Measurements from ENCODE around the gene SLC9C1.
"Not testable (repeated sequence)": the region's sequence is repeated elsewhere in the genome, so short reads cannot be mapped to it uniquely, and the experiment has no call there.

The SLC9C1 gene

GRCh38 chr3:112304611-112305010 lies 10.6 kb upstream of the SLC9C1 start:
- no peak for DNase-seq

DNA sequence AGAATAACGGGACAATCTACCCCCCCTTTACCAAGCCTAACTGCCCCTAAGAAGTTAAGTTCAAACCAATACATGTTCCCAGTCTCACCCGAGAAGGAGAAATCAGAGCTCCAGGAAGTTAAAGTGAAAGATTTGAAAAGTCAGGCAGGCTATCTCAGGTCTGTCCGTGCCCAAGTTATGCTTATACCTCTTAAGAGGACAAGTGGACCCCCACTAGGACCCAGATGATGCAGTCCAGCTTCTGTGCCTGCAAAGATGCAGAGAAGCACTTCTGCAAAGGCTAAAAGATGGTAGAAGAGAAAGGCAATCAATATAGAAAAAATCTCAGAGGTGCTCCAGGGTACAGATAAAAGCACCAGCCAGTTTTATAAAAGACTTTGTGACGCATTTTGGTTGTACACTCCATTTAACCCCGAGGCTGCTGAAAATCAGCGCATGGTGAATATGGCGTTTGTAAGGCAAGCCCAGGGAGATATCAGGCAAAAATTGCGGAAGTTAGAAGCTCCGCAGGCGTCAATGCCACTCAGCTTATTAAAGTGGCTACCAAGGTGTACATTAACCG lies 9.8 kb upstream of the SLC9C1 start:
- peak; percentile 18 for DNase-seq

DNA sequence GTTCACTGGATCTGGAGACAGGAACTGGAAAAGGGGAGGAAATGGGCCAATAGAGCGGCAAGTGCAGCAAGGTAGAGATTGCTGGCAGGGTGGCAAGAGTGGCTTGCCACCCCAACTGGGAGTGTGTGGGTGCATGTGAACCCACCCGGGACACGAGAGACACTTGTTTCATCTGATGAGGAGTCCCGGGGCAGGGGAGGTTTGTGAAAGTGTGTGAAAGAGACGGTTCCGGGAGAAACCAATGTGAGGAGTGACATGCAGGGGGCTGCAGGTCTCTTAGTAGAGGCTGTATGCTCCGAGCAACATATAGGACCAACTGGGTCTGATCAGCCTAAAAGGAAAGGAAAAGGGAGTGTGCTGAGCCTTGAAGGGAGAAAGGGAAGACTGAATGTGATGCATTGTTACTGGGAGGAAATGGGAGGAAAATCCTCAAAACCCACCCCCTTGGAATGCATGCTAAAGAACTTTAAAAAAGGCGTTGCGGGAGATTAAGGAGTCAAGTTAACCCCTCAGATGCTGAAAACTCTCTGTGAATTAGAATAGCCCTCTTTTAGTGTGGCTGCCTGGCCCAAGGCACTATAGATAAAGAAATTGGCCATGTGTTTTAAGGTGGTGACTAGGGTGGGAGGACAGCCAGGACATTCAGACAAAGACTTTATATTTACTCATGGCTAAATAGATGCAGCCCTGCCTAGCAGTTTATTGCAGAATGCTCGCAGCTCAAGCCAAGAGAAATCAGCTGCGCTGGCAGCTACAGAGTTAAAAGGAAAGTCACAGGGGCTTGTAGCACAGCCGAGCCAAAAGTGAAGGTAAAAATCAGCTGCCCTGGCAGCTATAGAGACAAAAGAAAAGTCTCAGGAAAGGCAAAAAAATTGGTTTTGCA lies 9.1 kb upstream of the SLC9C1 start:
- no peak for DNase-seq

DNA sequence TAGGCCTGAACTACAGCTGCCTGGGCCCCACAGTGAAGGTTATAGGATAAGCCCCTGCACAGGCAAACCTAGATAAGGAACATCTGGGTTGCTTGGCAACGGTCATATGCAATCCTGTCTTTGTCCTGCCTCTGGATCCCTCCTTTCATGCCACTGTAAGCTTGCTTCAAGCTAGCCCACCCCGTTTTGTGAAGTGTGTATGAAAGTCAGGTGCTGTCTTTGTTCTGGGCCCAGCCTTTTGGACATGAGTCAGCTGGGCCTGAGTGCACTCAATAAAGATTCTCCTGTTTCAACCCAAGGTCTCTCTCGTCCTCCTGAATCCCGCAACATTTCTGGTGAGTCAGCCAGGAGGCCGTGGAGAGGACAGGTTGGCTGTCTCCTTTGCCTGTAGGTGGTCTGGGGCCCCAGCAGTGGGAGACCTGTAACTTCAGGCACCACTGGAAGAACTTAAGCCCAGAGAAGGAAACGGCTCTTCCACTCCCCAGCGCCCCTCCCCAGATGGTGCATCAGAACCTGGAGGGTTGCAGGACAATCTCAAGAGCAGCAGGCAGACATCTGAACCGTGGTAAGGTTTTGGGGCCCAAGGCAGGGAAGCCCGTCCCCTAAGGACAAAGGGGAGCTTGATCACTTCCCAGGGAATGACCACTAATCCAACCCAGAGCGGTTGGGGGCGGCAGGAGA lies 8.3 kb upstream of the SLC9C1 start:
- DNase-seq = no peak

GRCh38 chr3:112298781-112299180 lies 4.8 kb upstream of the SLC9C1 start:
- DNase-seq = no peak

DNA sequence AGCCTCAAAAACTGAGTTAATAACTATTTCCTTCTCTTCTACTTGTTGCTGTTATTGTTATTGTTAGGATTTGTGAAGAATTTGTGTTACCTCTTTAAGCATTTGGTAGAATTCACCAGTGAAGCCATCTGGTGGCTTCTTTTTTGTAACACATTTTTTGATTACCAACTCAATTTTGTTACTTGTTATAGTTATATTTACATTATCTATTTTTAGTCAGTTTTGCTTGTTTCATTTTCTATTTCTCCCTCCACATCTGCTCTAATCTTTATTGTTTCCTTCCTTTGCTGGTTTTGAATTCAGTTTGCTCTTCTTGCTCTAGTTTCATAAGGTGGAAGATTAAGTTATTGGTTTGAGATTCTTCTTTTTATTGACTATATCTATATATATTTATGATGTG lies 3.7 kb upstream of the SLC9C1 start:
- peak; percentile 16 for DNase-seq

DNA sequence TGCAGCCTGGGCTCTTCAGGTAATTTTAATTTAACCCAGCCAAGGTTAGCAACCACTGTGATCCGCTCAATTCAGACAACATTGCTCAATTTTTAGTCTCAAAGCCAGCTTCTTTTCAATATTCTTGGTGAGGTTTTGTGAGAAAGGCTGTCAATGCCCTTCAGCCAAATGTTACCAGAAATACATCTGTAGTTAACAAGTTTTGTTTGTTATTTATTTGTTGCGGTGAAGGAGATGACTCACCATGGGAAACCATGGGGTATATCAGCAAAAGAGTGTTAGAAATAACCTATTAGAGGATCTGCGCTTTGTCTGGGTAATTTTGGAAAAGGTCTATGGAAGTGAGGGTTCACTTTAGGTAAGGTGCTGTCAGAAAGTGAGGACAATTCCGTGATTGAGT lies 5.0 kb downstream of the SLC9C1 start:
- DNase-seq = no peak

- no peak for DNase-seq
These were observed 13.8 kb downstream of the SLC9C1 start for GRCh38 chr3:112280266-112280665.

DNA sequence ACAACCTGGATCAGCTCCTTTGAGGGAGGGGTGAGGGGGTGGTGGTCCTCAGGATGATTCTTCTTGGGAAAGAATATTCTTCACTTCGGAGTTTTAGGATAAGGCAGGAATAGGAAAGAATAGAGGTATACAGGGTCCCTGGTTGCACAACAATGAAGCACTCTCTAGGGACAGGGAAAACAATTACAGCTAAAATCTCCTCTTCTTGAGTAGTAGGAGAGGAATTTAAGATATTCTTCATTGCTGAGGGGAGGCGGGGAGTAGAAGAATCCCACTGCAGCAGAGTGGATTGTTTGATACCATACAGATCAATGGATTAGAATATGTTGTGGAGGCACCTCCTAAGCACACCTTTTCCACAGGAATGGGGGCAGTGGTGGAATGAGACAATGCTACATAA lies 20.5 kb downstream of the SLC9C1 start:
- DNase-seq = no peak

DNA sequence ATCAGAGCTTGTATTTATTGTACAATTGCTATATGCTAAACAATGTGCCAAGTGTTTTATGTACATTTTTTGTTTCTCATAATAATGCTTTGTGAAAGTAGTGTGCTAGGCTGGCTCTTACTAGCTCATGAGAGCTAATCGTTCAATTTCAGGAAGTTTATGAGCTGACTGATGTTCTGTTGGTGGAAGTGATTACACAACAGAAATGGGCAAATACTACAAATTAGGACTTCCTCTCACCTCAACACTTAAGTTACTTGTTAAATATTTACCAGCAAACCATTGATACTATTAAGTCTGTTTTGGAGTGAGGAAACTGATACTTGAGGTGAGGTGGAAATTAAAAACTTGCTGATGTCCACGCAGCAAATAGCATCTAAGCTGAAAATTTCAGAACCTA lies 32.3 kb downstream of the SLC9C1 start:
- no peak for DNase-seq

GRCh38 chr3:112260563-112260962 lies 33.5 kb downstream of the SLC9C1 start:
- no peak for DNase-seq

DNA sequence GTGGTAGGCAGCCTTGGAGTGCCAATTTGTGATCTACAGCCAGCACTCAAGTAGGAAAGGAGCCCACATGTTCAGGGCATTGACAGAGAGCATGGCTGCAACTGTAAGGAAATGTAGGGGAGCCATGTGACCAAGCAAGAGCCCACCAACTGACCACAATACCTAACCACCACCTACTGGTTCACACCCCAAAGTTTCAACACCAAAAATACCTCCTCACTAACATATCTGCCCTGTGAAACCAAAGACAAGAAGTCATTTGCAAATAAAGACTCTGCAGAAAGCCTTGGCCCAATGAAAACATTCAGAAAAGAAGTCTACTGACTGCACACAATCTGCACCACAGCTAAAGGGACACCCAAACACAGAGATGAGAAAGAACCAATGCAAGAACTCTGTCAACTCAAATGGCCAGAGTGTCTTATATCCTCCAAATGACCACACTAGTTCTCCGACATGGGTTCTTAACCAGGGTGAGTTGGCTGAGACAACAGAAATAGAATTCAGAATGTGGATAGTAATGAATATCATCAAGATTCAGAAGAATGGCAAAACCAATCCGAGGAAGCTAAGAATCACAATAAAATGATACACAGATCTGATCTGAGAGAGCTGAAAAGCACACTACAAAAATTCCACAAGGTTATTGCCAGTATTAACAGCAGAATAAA lies 40.6 kb downstream of the SLC9C1 start:
- DNase-seq = no peak

DNA sequence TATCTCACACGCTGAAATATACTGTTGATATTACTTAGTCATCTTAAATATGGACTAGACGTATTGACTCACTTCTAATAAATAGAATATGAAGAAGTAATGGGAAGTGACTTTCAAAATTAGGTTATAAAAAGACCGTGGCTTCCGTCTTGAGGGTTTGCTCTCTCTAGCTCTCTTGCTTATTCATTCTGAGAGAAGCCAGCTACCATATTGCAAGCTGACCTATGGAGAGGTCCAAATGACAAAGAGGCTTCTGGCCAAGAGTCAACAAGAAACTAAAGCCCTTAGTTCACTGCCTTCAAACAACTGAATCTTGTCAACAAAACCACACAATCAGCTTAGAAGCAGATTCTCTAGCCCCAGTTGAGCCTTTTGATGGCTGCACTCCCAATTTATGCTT lies 46.1 kb downstream of the SLC9C1 start:
- DNase-seq = no peak

- DNase-seq = no peak
These were observed 46.7 kb downstream of the SLC9C1 start for GRCh38 chr3:112247350-112247749.

- no peak for DNase-seq
These were observed 60.9 kb downstream of the SLC9C1 start for GRCh38 chr3:112233083-112233482.

DNA sequence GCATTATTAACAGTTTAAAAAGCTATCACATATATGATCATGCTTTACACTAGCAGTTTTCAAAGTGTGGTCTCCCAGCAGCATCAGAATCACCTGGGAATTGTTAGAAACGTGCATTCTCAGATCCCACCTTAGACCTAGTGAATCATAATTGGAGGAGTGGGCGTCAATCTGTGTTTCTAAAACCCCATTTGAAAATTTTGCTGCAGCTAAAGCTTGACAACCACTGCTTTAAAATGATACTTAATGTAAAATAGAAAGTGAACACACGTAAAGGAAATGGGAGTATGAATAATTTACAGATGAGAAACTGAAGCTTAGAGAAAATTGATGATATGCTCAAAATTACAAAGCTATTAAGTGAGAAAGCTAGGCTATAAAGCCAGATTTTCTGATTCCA lies 62.3 kb downstream of the SLC9C1 start:
- no peak for DNase-seq

- DNase-seq = no peak
These were observed 64.0 kb downstream of the SLC9C1 start for GRCh38 chr3:112230033-112230432.

DNA sequence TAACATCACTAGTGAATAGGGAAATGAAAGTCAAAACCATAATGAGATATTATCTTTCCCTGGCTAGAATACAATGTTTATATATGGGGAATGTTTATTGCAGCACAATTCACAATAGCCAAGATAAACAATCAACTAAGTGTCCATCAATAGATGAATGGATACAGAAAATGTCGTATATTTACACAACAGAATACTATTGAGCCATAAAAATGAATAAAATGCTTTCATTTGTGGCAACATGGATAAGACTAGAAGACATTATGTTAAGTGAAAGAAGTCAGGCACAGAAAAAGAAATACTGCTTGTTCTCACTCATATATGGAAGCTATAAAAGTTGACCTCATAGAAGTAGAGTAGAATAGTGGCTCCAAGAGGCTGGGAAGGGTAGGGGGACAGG lies 65.2 kb downstream of the SLC9C1 start:
- no peak for DNase-seq

DNA sequence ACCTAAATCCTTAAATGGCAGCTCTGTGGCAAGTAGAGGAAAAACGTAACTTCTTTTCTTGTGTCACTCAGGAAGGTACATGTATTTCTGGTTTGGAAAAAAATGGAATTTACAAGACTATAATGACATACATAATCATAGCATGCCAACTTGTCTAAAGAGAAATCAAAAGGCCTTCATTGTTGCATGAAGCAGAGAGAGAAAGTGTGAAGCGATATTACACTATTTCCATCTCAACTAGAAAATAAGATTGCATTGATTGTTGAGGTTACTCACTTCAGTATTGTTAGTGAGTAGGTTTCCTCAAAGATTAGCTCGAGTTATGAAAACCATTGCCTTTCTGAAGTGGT lies 93.7 kb downstream of the SLC9C1 start:
- no peak for DNase-seq

DNA sequence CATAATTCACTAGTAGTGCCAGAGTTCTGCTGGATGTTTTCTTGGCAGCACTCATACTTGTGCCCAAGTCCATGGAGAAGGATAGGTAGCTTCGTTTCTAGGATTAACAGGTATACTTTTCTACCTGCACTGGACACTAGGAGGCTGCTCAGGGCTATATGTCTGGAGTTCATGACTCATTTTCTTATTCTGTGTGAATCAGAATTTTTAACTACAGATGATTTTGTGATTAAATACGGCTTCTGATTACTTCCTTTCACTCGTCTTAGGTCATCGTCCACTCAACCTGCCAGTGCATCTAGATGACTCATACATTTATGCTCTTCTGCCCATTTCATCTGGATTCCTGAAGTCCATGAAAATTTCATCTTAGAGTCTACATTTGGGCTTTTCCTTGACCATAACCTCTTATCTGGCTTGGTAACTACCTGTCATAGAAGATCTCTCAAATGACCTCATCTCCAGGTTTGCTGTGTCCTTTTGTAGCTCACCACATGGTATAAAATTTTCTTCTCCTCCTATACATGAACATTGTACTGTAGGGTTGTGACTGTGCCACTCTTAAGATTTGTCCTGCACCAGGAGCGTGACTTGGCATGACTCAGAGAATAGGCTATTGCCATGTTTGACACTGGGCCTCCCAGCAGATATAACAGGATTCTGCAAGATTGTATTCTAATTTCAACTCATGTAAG lies 94.2 kb downstream of the SLC9C1 start:
- DNase-seq = no peak

DNA sequence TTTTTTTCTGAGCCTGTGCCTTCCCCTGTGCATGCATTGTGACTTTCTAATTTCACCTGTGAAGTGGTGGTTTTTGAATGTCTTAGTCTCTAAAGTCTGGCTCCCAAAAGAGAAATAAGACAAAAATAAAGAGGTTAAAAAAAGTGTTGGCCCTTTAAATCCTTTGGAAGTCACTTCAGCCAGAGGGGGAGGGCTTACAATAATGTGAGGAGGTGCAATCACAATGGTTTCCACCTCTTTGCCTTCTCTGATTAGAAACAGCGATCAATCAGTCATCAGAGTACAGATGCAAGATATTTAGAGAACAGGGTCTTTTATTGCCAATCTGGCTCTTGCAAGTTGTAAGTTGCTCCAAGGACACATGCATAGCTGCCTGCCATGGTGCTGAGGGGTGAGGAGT lies 96.9 kb downstream of the SLC9C1 start:
- DNase-seq = no peak

DNA sequence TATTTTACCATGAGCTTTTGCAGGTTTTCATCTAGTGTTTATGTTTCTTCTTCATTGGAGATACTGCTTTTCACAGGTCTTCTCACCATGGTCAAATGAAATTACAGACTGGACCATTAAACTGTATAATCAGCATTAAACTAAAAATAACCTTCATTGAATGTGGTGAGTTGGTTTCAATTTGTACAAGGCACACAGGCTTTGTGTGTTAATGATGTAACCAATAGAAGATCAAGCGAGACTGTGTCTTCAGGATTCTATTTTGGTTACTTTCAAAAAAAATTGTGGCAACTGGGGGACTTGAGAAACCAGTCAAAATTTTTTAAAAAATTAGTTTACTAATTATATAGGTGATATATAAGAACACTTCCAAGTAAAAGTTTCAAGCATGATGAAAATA lies 106.7 kb downstream of the SLC9C1 start:
- DNase-seq = no peak

DNA sequence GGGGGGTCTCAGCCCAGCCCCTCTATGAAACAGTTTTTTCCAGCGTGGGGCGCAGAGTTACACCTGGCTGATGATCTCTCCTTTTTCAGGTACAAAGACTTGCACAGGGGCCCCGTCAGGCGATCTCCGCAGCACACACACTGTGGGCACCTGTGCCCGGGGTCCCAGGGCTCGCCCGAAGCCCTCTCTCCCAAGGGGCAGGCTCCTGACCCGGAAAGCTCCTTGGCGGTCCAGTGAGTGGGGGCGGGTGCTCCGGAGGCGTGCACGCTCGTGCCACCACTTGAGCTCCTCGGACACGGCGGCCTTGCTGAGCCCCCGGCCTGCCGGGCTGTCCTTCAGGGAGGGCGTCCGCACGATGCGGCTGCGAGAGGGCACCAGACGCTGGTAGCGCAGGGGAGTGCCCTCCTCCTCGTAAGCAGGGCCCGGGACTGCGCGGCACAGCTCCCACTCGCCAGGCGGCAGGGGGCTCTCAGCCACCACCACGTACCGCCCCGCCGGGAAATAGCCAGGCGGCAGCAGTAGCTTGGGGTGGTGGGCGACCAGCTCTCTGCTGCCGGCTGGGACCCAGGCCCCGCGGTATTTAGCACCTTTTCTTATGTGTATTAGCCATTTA lies 108.5 kb downstream of the SLC9C1 start:
- DNase-seq = not testable (repeated sequence)

All from CD4-positive, alpha-beta T cell treated with Interleukin-21 for 1 hour (primary cell).